HG03280 (cell line): Measurements from ENCODE around the gene HCCS.

Source experiments
- ATAC-seq: cut with Tn5 transposase; IDR thresholded peaks from one replicate; pipeline ENCODE4 v1.9.1; 2021; ENCODE audit warnings: mild to moderate bottlenecking, moderate library complexity; ENCODE audit not compliant: unreplicated experiment

Gene HCCS

DNA sequence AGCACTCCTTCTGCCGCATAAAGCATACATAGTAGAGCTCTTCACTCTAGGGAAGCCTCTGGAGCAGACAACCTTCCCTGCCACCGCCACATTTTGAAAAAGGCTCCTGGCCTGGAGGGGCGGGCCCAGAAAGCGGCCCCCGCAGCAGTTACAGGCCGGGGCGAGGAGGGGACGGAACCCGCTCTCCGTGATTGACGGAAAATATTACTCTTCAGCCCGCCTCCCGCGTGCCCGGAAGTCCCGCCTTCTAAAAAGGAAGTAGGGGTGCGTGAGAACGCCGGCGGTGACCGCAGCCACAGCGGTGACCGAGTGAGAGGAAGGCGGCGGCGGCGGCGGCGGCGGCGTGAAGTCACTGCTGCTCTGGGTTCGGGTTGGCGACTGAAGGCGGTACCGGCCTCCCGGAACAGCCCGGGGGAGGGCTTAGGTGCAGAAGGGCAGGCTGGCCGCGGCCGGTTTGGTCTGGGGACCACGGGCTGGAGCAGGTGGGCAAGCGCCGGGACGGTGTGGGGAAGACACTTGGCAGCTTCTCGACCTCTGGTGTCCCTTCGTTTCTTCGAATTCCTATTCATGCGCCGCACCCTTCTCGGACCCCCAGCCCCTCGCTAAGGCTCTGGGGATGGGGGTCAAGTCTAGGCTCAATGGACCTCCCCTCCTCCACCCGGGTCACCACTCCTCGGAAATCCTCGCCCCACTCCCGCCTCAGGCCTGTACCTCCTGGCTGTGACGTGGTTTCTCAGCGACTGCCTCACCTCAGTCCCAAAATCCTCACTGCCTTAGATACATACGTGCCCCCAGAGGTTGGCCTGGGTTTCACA is at the start of gene HCCS:
TSS of gene HCCS (plus strand) at position 296 of the 815 bp plus-strand sequence. CDS start 729 bp downstream, outside the sequence.
- peak; percentile 97 for ATAC-seq

GRCh38 chrX:11064276-11064675 is 46.9 kb upstream of the HCCS start:
- no peak for ATAC-seq

- no peak for ATAC-seq
Observed at GRCh38 chrX:11064851-11065600, 46.1 kb upstream of the HCCS start.

DNA sequence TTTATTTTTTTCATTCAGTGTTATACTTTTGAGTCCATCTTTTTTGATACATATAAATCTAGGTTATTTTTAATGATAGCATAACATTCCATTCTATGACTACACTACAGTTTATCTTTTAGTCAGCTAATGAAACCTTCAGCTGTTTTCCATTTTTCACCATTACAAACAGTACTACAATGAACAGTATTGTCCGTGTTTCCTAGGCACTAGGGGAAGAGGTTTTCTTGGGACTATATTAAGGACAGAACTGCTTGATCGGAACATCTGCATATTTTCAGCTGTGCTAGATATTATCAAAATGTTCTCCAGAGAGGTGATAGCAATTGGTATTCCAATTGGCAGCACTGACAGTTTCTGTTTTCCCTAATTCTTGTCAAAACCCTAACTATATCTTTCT is 44.3 kb upstream of the HCCS start:
- no peak for ATAC-seq

- ATAC-seq = no peak
Observed at GRCh38 chrX:11073381-11073780, 37.8 kb upstream of the HCCS start.

GRCh38 chrX:11080741-11081305 is 30.3 kb upstream of the HCCS start:
- ATAC-seq = no peak

DNA sequence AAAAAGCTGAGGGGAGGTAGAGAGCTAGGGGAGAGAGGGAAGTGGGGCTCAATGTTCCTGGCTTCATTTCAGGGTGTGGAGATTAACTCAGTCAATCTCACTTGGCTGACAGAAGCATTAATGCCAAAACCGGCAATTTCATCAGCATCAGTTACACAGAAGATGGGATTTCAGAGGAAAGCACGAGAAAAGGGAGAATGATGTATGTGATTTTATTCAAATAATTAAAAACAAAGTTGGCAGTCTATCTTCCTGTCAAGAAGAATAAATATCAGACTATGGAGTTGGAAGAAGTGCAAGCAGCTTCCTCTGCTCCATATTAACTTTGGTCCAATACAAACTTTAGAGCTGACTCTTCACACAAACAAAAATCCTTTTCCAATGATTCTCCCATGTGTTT is 29.6 kb upstream of the HCCS start:
- ATAC-seq = no peak

DNA sequence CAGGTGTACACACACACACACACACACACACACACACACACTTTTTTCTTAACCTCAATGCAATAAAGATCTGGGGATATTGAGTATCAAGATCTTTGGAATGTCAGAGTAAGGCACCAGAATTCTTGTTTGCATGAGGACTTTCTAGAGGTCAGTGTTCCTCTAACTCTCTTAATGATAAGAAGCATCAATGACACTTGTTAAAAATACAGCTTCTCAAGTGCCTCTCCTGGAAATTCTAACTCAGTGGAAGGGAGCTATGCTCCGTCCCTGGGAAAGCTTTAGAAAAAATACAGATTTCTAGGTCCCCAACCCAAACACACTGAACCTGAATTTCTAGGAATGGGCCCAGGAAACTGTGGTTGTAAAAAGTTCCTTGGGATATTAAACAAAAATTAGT is 25.8 kb upstream of the HCCS start:
- ATAC-seq = no peak

- no peak for ATAC-seq
Observed at GRCh38 chrX:11089802-11090201, 21.3 kb upstream of the HCCS start.

- ATAC-seq = no peak
Observed at GRCh38 chrX:11097933-11098332, 13.2 kb upstream of the HCCS start.

- ATAC-seq = no peak
Observed at GRCh38 chrX:11099465-11099864, 11.7 kb upstream of the HCCS start.

GRCh38 chrX:11100281-11101035 is 10.7 kb upstream of the HCCS start:
- ATAC-seq = no peak

DNA sequence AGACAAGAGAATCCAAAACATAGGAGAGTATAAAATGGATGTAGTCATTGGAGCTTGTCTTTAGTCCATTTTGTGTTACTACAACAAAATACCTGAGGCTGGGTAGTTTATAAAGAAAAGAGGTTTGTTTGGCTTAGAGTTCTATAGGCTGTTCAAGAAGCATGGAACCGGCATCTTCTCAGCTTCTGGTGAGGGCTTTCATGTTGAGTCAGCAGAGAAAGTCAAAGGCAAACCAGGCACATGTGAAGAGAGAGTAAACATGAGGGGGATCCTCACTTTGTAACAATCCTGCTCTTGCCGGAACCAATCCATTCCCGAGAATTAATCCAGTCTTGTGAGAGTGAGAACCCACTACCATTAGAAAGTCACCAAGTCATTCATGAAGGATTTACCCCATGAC is 8.1 kb upstream of the HCCS start:
- no peak for ATAC-seq

DNA sequence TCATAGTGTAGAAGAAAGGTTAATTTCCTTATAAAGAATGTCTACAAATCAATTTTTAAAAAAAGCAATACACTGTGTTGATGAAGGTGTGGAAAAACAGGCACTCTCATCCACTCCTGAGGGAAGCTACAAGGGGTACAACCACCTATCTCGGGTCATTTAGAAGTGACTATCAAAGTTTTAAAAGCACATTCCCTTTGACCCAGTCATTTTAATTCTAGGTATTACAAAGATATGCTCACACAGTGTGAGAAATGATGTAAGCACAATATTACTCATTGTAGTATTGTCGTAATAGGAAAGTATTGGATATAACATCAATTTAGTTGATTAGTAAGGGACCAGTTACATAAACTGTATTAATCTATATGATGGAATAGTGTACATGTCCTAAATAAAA is 7.4 kb upstream of the HCCS start:
- ATAC-seq = no peak

GRCh38 chrX:11105080-11105479 is 6.1 kb upstream of the HCCS start:
- ATAC-seq = no peak

GRCh38 chrX:11108253-11108941 is 2.7 kb upstream of the HCCS start:
- no peak for ATAC-seq

GRCh38 chrX:11109968-11110367 is 1.2 kb upstream of the HCCS start:
- ATAC-seq = no peak

DNA sequence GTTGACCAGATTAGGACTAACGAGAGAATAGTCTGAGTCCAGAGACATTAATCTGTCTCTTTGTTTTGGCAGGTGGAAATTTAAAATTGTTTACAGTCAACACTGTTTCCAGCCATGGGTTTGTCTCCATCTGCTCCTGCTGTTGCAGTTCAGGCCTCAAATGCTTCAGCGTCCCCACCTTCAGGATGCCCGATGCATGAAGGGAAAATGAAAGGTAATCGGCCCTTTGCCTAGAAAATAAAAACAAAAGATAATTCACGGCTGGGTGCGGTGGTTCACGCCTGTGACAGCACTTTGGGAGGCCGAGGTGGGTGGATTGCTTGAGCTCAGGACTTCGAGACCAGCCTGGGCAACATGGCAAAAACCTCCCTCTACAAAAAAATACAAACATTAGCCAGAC is 815 bp downstream of the HCCS start:
- no peak for ATAC-seq

DNA sequence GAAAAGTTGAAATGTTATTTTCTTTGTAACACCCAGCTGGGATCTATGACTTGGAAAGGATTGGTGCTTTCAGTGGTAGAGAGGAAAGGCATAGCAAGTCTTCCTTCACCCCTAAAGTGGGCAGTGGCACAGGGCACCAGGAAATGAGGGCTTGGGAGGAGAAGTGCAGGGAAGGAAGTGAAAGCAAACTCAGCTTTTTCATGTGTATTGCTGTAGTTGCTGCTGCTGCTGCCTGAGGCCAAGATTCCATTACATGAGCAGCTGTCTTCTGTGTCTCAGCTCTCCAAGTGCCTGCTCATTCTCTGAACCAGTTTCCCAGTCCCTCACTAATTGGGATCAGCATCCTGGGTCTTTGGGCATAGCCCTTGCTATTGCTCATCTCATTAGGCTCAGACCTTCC is 2.6 kb downstream of the HCCS start:
- no peak for ATAC-seq

DNA sequence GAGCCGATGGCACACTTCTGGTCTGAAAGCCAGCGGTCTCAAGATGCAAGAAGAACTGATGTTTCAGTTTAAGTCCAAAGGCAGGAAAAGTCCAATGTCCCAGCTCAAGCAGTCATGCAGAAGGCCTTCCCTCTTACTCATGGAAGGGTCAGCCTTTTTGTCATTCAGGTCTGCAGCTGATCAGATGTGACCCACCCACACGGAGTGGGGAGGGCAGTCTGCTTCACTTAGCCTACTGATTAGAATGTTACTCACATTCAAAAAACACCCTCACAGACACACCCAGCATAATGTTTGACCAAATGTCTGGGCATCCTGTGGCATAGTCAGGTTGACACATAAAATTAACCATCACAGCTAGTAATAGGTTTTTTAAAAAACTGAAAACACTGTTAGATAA is 6.6 kb downstream of the HCCS start:
- no peak for ATAC-seq
